OCI-LY1 (cell line): Measurements from ENCODE around the gene DNAH17.

Source experiments
- H2AFZ ChIP-seq: fragments of 200-600 bp; sonication (generic), shearing (Covaris generic); 2 replicates; pipeline ENCODE4 v1.6.0; 2014; ENCODE audit warnings: antibody characterized with exemption, mild to moderate bottlenecking, low read length
- H3F3A ChIP-seq: fragments of 200-600 bp; sonication (generic), shearing (Covaris generic); 2 replicates; pipeline ENCODE4 v1.6.0; 2014; ENCODE audit warnings: mild to moderate bottlenecking, antibody characterized with exemption, low read length, moderate library complexity; ENCODE audit not compliant: insufficient read depth
- H3K27ac ChIP-seq: fragments of 200-600 bp; sonication (generic); 2 replicates; pipeline ENCODE4 v1.5.1; 2014; ENCODE audit warnings: low read length, mixed run types, mild to moderate bottlenecking, low read depth; ENCODE audit not compliant: poor library complexity, severe bottlenecking
- H3K27me3 ChIP-seq: fragments of 200-600 bp; sonication (generic); 2 replicates; pipeline ENCODE4 v1.6.0; 2014; ENCODE audit warnings: antibody characterized with exemption, mild to moderate bottlenecking, low read length, moderate library complexity; ENCODE audit not compliant: insufficient read depth
- H3K36me3 ChIP-seq: fragments of 200-600 bp; sonication (generic); 2 replicates; pipeline ENCODE4 v1.6.1; 2014; ENCODE audit warnings: mild to moderate bottlenecking, antibody characterized with exemption, low read length, moderate library complexity, mixed read lengths; ENCODE audit not compliant: insufficient read depth
- H3K4me1 ChIP-seq: fragments of 200-600 bp; sonication (generic); 2 replicates; pipeline ENCODE4 v1.5.1; 2014; ENCODE audit warnings: mild to moderate bottlenecking, low read length, moderate library complexity; ENCODE audit not compliant: insufficient read depth, severe bottlenecking
- H3K4me2 ChIP-seq: fragments of 200-600 bp; sonication (generic), shearing (Covaris generic); 2 replicates; pipeline ENCODE4 v1.6.1; 2014; ENCODE audit warnings: low read length
- H3K4me3 ChIP-seq: fragments of 200-600 bp; sonication (generic); 2 replicates; pipeline ENCODE4 v1.5.1; 2014; ENCODE audit warnings: low read length, low read depth, mild to moderate bottlenecking, mixed read lengths; ENCODE audit not compliant: poor library complexity, severe bottlenecking
- H3K79me2 ChIP-seq: fragments of 200-600 bp; shearing (Covaris generic); 2 replicates; pipeline ENCODE4 v1.6.1; 2016; ENCODE audit warnings: mixed run types, low read length, mixed read lengths; ENCODE audit not compliant: insufficient read depth
- H3K9ac ChIP-seq: fragments of 200-600 bp; sonication (generic), shearing (Covaris generic); 2 replicates; pipeline ENCODE4 v1.6.1; 2014; ENCODE audit warnings: mild to moderate bottlenecking, low read length, mixed read lengths
- H3K9me2 ChIP-seq: fragments of 200-600 bp; sonication (generic), shearing (Covaris generic); 2 replicates; pipeline ENCODE4 v1.6.1; 2014; ENCODE audit warnings: low read depth, mild to moderate bottlenecking, low read length, mixed read lengths
- H3K9me3 ChIP-seq: fragments of 200-600 bp; shearing (Covaris generic); 2 replicates; pipeline ENCODE4 v1.6.1; 2014; ENCODE audit warnings: low read length, mixed read lengths
- H4K20me1 ChIP-seq: fragments of 200-600 bp; sonication (generic), shearing (Covaris generic); 2 replicates; pipeline ENCODE4 v1.6.0; 2016; ENCODE audit warnings: mild to moderate bottlenecking, low read length; ENCODE audit not compliant: insufficient read depth
- EZH2 ChIP-seq: fragments of 200-600 bp; sonication (generic), shearing (Covaris generic); IDR thresholded peaks from 2 replicates; pipeline ENCODE4 v1.8.0; 2017; ENCODE audit warnings: borderline replicate concordance, mixed run types, mild to moderate bottlenecking, antibody characterized with exemption, low read length, moderate library complexity, mixed read lengths
- TF ChIP-seq, protein P1 (sequence below): fragments of 200-600 bp; sonication (generic), shearing (Covaris generic); IDR thresholded peaks from 2 replicates; pipeline ENCODE4 v1.5.1; 2017; ENCODE audit warnings: mild to moderate bottlenecking, antibody characterized with exemption, low read length, moderate library complexity, mixed read lengths

Gene DNAH17

DNA sequence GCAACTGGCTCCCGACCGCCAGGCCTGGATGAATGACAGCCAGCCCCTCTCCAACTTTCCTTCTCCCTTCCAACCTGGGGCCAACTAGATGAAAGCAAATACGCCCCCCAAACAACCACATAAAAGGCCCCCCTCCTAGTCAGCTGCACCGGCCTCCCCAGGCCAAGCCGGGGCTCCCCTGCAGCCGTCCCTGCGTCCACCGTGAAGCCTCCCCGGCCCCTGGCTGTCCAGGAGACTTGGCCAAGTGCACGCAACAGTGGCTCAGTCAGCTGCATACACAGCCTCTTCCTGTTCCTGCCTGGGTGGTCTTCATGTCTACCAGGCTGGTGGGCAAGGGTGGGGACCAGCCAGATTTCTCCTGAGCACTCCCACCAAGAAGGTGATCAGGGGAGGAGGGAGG, 16.0 kb downstream of the DNAH17 start:
- no peak overlapping the region for H3K4me3 ChIP-seq
- TF ChIP-seq, protein P1, sequence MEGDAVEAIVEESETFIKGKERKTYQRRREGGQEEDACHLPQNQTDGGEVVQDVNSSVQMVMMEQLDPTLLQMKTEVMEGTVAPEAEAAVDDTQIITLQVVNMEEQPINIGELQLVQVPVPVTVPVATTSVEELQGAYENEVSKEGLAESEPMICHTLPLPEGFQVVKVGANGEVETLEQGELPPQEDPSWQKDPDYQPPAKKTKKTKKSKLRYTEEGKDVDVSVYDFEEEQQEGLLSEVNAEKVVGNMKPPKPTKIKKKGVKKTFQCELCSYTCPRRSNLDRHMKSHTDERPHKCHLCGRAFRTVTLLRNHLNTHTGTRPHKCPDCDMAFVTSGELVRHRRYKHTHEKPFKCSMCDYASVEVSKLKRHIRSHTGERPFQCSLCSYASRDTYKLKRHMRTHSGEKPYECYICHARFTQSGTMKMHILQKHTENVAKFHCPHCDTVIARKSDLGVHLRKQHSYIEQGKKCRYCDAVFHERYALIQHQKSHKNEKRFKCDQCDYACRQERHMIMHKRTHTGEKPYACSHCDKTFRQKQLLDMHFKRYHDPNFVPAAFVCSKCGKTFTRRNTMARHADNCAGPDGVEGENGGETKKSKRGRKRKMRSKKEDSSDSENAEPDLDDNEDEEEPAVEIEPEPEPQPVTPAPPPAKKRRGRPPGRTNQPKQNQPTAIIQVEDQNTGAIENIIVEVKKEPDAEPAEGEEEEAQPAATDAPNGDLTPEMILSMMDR, result no peak
- TF ChIP-seq EZH2, result no peak

DNA sequence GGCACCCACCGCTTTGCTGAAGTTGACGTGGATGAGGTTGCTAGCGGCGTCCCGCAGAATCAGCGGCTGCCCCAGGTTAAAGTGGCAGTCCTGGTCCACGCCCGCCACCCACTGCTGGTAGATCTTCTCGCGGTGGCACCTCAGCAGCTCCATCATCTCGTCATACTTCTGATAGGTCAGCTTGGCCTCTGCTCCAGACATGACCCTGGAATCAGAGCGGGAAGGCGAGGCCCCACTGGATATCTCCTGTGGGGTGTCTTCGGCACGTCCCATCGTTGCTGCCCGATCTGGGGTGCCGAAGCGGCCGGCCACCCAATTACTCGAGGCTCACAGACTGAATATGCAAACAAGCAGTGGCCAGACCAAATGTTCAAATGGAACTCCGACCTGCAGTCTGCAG, 16.5 kb downstream of the DNAH17 start:
- Histone ChIP-seq H3K36me3 (no peaks in the 10 kb centered on the region), H3K4me2 (no peak overlapping the region), H2AFZ (no peak overlapping the region), H3F3A (no peaks in the 10 kb centered on the region), H3K9me3 (no peaks in the 10 kb centered on the region), H4K20me1 (no peaks in the 10 kb centered on the region), H3K9me2 (no peaks in the 10 kb centered on the region), H3K79me2 (no peaks in the 10 kb centered on the region), H3K9ac (no peak overlapping the region), H3K27ac (no peak overlapping the region), H3K4me1 (no peaks in the 10 kb centered on the region), H3K27me3 (peaks cover 5% of the 10 kb centered on the region; the same call in 1 of the 2 replicates), H3K4me3 (no peak overlapping the region)
- TF ChIP-seq, protein P1, result no peak
- TF ChIP-seq EZH2, result no peak

More for the DNA sequence above, 16.0 kb downstream of the DNAH17 start:
- Histone ChIP-seq H3K27ac (no peak overlapping the region), H3K9ac (no peak overlapping the region), H3K36me3 (no peaks in the 10 kb centered on the region), H3K4me2 (no peak overlapping the region), H2AFZ (no peak overlapping the region), H3K4me1 (no peaks in the 10 kb centered on the region), H3K27me3 (peaks cover 5% of the 10 kb centered on the region; the same call in 1 of the 2 replicates), H3K79me2 (no peaks in the 10 kb centered on the region), H3F3A (no peaks in the 10 kb centered on the region), H3K9me3 (no peaks in the 10 kb centered on the region), H4K20me1 (no peaks in the 10 kb centered on the region), H3K9me2 (no peaks in the 10 kb centered on the region)

DNA sequence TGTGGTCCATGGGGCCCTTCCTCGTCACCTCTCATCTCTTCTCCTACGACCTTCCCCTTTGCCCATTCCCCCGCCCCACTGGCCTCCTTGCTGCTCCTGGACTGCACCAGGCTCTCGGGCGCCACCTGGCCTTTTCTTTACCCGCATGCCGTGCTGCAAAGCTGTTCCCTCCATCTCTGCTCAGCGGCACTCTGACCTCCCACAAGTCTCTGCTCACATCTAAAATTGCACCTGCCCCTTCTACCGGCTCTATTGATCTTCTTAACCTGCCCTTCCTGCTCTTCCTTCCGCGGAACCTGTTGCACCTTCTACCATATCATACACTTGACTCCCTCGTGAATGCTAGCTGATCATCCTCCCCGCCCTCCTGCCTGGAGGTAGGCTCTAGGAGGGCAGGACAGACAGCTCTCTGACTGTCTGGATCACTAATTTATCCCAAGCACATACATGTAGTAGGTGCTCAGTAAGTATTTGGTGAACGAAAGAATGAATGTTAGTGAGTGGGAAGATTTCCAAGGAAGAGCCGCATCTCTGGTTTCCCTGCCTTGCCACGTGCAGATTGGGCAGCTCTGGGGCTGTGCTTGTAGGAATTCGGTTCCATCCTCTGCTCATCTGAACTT, 17.3 kb downstream of the DNAH17 start:
- no peaks in the 10 kb centered on the region for H3K4me1 ChIP-seq
- TF ChIP-seq, protein P1, result peak; percentile 58
- TF ChIP-seq EZH2, result no peak
- no peaks in the 10 kb centered on the region for H3F3A ChIP-seq
- no peak overlapping the region for H3K9ac ChIP-seq
- no peak overlapping the region for H3K27ac ChIP-seq
- no peaks in the 10 kb centered on the region for H3K9me3 ChIP-seq
- H3K79me2 ChIP-seq, result no peaks in the 10 kb centered on the region
- H4K20me1 ChIP-seq, result no peaks in the 10 kb centered on the region
- H3K4me2 ChIP-seq, result no peak overlapping the region
- H2AFZ ChIP-seq, result no peak overlapping the region
- no peaks in the 10 kb centered on the region for H3K36me3 ChIP-seq
- peaks cover 5% of the 10 kb centered on the region; the same call in 1 of the 2 replicates for H3K27me3 ChIP-seq
- no peaks in the 10 kb centered on the region for H3K9me2 ChIP-seq
- no peak overlapping the region for H3K4me3 ChIP-seq
